Right lobe of liver (tissue), 4 donors: ENCODE data around the gene SRPK2.

Experiments
- POLR2A ChIP-seq: fragments of 450-650 bp; IDR thresholded peaks from one replicate; pipeline ENCODE4 v1.6.1; 2017; ENCODE audit warnings: antibody characterized with exemption, mild to moderate bottlenecking
- TF ChIP-seq, protein P1 (sequence below), 4 donors: fragments of 200-600 bp in 3 of 4; fragments of 450-650 bp in 1 of 4; IDR thresholded peaks; one replicate each; pipeline versions ENCODE4 v1.5.1 to v1.8.0; 2016 to 2022; ENCODE audit warnings: antibody characterized with exemption in 4 of 4, mild to moderate bottlenecking in 2 of 4
- donor health status: DM: no; HTN: no; CAD: no.
- donor health status: DM: no; HTN: no; CAD: no.
- donor health status: DM: no; HTN: yes; CAD: no.

DNA sequence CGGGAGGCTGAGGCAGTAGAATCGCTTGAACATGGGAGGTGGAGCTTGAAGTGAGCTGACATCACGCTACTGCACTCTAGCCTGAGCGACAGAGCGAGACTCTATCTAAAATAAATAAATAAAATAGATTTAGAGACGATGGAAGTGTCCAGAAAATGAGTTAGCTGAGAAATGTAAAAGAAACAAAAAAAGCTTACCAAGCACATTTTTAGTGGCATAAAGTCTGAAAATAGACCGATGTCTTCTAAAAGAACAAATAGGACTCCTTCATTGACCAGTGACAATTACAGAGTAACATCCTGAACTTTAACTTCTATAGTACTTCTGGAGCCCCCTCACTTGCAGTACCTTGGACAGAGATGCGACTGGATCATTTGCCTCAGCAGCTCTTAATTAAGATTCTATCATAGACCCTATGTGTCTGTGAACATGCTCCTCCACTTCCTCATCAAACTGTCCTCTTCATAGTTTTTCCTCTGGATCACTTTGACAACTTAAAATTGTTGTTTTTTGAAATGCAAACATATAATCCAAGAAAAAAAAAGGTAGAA is 25.2 kb upstream of the SRPK2 start:
- TF ChIP-seq, protein P1, sequence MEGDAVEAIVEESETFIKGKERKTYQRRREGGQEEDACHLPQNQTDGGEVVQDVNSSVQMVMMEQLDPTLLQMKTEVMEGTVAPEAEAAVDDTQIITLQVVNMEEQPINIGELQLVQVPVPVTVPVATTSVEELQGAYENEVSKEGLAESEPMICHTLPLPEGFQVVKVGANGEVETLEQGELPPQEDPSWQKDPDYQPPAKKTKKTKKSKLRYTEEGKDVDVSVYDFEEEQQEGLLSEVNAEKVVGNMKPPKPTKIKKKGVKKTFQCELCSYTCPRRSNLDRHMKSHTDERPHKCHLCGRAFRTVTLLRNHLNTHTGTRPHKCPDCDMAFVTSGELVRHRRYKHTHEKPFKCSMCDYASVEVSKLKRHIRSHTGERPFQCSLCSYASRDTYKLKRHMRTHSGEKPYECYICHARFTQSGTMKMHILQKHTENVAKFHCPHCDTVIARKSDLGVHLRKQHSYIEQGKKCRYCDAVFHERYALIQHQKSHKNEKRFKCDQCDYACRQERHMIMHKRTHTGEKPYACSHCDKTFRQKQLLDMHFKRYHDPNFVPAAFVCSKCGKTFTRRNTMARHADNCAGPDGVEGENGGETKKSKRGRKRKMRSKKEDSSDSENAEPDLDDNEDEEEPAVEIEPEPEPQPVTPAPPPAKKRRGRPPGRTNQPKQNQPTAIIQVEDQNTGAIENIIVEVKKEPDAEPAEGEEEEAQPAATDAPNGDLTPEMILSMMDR (IDR thresholded peaks at IDR 0.05) = no peak
- TF ChIP-seq POLR2A = no peak
